ENCODE results near the gene UBR3.
"Not testable (repeated sequence)": the region's sequence is repeated elsewhere in the genome, so short reads cannot be mapped to it uniquely, and the experiment has no call there.

Gene UBR3

GRCh38 chr2:170113168-170113894, 286.1 kb downstream of the UBR3 start:
- H3K27me3 Mint-ChIP-seq (ENCODE audit: low read depth), result peaks cover 4% of the 10 kb centered on the region
- H3K9me3 Mint-ChIP-seq, result peaks cover 12% of the 10 kb centered on the region
- peaks cover 5% of the 10 kb centered on the region for H3K4me1 Mint-ChIP-seq
- TF ChIP-seq, protein P1, sequence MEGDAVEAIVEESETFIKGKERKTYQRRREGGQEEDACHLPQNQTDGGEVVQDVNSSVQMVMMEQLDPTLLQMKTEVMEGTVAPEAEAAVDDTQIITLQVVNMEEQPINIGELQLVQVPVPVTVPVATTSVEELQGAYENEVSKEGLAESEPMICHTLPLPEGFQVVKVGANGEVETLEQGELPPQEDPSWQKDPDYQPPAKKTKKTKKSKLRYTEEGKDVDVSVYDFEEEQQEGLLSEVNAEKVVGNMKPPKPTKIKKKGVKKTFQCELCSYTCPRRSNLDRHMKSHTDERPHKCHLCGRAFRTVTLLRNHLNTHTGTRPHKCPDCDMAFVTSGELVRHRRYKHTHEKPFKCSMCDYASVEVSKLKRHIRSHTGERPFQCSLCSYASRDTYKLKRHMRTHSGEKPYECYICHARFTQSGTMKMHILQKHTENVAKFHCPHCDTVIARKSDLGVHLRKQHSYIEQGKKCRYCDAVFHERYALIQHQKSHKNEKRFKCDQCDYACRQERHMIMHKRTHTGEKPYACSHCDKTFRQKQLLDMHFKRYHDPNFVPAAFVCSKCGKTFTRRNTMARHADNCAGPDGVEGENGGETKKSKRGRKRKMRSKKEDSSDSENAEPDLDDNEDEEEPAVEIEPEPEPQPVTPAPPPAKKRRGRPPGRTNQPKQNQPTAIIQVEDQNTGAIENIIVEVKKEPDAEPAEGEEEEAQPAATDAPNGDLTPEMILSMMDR (IDR thresholded peaks at IDR 0.05; ENCODE audit: unreplicated experiment in 3 of 3), result no peak
- no peaks in the 10 kb centered on the region for H3K36me3 Mint-ChIP-seq (ENCODE audit: low read depth)
- H3K4me3 Mint-ChIP-seq, result no peak overlapping the region
- no peak overlapping the region for H3K27ac Mint-ChIP-seq

DNA sequence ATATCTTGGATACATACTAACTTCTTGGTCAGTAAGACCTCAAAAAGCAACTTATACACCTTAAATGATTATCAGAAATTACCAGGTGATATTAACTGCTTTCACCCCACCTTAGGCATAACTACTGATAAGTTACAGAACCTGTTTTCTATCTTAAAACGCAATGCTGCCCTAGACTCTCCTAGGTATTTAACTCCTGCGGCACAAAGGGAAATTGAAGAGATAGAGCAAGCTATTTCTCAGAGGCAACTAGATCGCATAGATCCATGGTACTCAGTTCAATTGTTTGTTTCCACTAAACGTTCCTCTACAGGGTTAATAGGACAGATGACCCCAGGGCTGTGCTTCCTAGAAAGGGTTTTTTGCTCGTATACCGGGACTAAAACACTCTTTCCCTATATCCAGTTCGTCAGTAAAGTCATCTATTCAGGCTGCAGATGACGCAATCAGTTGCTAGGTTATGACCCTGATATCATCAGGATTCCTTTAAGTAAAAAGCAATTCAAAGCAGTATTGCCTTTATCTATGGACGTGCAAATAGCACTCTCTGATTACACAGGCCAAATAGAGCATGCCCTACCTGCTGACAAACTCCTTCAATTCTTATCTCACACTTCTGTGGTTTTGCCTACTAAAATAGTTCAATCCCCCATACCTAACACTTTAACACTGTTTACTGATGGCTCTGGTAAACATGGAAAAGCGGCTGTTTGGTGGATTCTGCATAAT, 288.4 kb downstream of the UBR3 start:
- Mint-ChIP-seq H3K9me3 (peaks cover 31% of the 10 kb centered on the region), H3K4me3 (no peak overlapping the region), H3K36me3 (ENCODE audit: low read depth) (no peaks in the 10 kb centered on the region), H3K27me3 (ENCODE audit: low read depth) (no peaks in the 10 kb centered on the region), H3K4me1 (peaks cover 5% of the 10 kb centered on the region), H3K27ac (no peak overlapping the region)
- TF ChIP-seq, protein P1 (IDR thresholded peaks at IDR 0.05; ENCODE audit: unreplicated experiment in 3 of 3), result no peak

- Mint-ChIP-seq H3K27me3 (ENCODE audit: low read depth) (no peaks in the 10 kb centered on the region), H3K4me1 (peaks cover 2% of the 10 kb centered on the region), H3K4me3 (no peak overlapping the region), H3K36me3 (ENCODE audit: low read depth) (no peaks in the 10 kb centered on the region), H3K27ac (no peak overlapping the region), H3K9me3 (peaks cover 27% of the 10 kb centered on the region)
- TF ChIP-seq, protein P1 (IDR thresholded peaks at IDR 0.05; ENCODE audit: unreplicated experiment in 3 of 3), result no peak
Observed at GRCh38 chr2:170118641-170119040, 291.4 kb downstream of the UBR3 start.

DNA sequence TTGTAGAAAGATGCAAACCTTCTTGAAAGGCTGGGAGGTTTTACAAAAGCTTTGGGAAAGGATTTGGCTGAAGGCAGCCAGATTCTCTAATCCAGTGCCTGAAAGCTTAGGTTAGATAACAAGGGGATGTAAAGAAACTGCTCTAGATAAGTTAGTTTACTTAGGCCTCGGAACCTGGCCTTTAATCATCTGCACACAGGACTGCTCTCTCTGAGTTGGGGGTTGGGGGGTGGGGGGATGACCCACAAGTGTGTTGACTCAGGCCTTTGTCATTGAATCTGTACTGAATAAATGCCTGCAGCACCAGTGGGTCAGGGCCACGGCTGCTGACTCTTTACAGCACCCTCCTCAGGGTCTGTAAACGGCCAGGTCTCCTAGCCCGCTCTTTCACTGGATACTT, 292.1 kb downstream of the UBR3 start:
- not testable (repeated sequence) for H3K4me3 Mint-ChIP-seq; H3K4me1 Mint-ChIP-seq; H3K27me3 Mint-ChIP-seq (ENCODE audit: low read depth); H3K36me3 Mint-ChIP-seq (ENCODE audit: low read depth); H3K27ac Mint-ChIP-seq
- H3K9me3 Mint-ChIP-seq, result peaks cover 26% of the 10 kb centered on the region

- H3K27me3 Mint-ChIP-seq (ENCODE audit: low read depth), result no peaks in the 10 kb centered on the region
- H3K9me3 Mint-ChIP-seq, result peaks cover 29% of the 10 kb centered on the region
- no peaks in the 10 kb centered on the region for H3K4me1 Mint-ChIP-seq
- no peaks in the 10 kb centered on the region for H3K36me3 Mint-ChIP-seq (ENCODE audit: low read depth)
- H3K27ac Mint-ChIP-seq, result no peak overlapping the region
- TF ChIP-seq, protein P1 (IDR thresholded peaks at IDR 0.05; ENCODE audit: unreplicated experiment in 3 of 3), result no peak
- no peak overlapping the region for H3K4me3 Mint-ChIP-seq
Observed at GRCh38 chr2:170121689-170122088, 294.4 kb downstream of the UBR3 start.

DNA sequence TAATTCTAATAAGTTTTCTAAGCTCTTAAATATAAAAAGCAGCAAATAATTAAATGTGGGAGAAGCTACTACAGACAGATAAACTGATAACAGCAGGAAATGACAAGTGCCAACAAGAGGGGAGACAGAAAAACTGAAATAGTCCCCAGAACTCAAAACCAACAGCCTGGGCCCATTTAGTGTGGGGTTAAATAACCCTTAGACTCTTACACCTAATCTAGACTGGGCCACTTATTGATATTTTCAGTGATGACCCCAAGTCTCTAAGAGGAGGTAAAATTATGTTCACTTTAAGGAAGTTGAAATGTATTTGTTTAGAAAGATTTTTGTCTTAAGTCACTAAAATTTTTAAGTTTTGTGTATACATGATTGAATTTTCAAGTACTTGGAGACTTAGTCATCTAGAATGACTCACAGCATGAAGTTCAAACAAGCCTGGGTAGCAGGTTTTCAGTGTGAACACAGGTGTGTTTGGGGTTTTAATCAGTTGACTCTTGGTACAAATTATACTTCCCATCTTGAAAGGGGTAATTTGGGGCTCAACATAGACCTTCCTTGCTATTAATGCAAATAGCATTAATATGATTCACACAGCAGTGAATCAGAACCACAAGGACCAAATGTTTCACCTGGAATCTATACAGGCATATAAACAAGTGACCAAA, 295.8 kb downstream of the UBR3 start:
- TF ChIP-seq, protein P1 (IDR thresholded peaks at IDR 0.05; ENCODE audit: unreplicated experiment in 3 of 3), result no peak
- Mint-ChIP-seq H3K27me3 (ENCODE audit: low read depth) (no peaks in the 10 kb centered on the region), H3K4me1 (no peaks in the 10 kb centered on the region), H3K9me3 (peaks cover 37% of the 10 kb centered on the region), H3K4me3 (no peak overlapping the region), H3K36me3 (ENCODE audit: low read depth) (no peaks in the 10 kb centered on the region), H3K27ac (no peak overlapping the region)
